CD14-positive monocyte (primary cell): Measurements from ENCODE around the gene TAS2R38. TPM values are rescaled to one million over a fixed set of nuclear protein-coding genes. Genes with fewer than 3 reads are reported as not detected.
A peak's percentile ranks its signal among the peaks of the same experiment; 100 is the strongest.

Experiments
- DNase-seq, 3 donors: peaks; one replicate each; pipeline ENCODE4 v3.0.0-alpha.2; 2011 to 2022
- H2AFZ ChIP-seq: 2 replicates; pipeline ENCODE4 v1.6.0; 2012; ENCODE audit warnings: mild to moderate bottlenecking, low read depth, low read length, inconsistent platforms; ENCODE audit not compliant: insufficient read depth, poor library complexity, severe bottlenecking
- H3K27ac ChIP-seq, 2 donors: 1 replicate in 1 of 2; 2 replicates in 1 of 2; pipeline ENCODE4 v1.5.1; 2012 to 2013; ENCODE audit warnings: low read length in 2 of 2, control low read depth in 1 of 2, inconsistent platforms in 1 of 2, low read depth in 1 of 2, mild to moderate bottlenecking in 1 of 2
- H3K27me3 ChIP-seq, 2 donors: one replicate each; pipeline versions ENCODE4 v1.6.0 to v1.6.1; 2011 to 2013; ENCODE audit warnings: low read length in 2 of 2; ENCODE audit not compliant: control insufficient read depth in 2 of 2, insufficient read depth in 2 of 2
- H3K36me3 ChIP-seq, 2 donors: replicated peaks in 1 of 2; 1 replicate in 1 of 2; 2 replicates in 1 of 2; pipeline versions ENCODE4 v1.5.1 to v1.6.1; 2012 to 2013; ENCODE audit warnings: low read length in 2 of 2, control low read depth in 1 of 2, inconsistent platforms in 1 of 2, mild to moderate bottlenecking in 1 of 2; ENCODE audit not compliant: insufficient read depth in 2 of 2, control insufficient read depth in 1 of 2
- H3K4me1 ChIP-seq, 2 donors: 1 replicate in 1 of 2; 2 replicates in 1 of 2; pipeline versions ENCODE4 v1.5.1 to v1.6.1; 2012 to 2013; ENCODE audit warnings: low read length in 2 of 2, control low read depth in 1 of 2, inconsistent platforms in 1 of 2, mild to moderate bottlenecking in 1 of 2, moderate library complexity in 1 of 2; ENCODE audit not compliant: insufficient read depth in 2 of 2, control insufficient read depth in 1 of 2
- H3K4me2 ChIP-seq: replicated peaks from 2 replicates; pipeline ENCODE3; 2012; ENCODE audit warnings: low read length, moderate library complexity, mild to moderate bottlenecking; ENCODE audit not compliant: poor library complexity, severe bottlenecking; ENCODE audit errors: extremely low read depth
- H3K4me3 ChIP-seq, 3 experiments: fragments of 200-600 bp in 1 of 3; sonication (generic) in 1 of 3; replicated peaks in 1 of 3; 1 replicate in 2 of 3; 2 replicates in 1 of 3; pipeline ENCODE4 v1.5.1; 2011 to 2013; ENCODE audit warnings: low read length in 3 of 3, mild to moderate bottlenecking in 3 of 3, control low read depth in 2 of 3, low read depth in 2 of 3, inconsistent platforms in 1 of 3, moderate library complexity in 1 of 3
- H3K79me2 ChIP-seq: 2 replicates; pipeline ENCODE4 v1.6.0; 2012; ENCODE audit warnings: mild to moderate bottlenecking, control low read depth, inconsistent platforms, low read length, moderate library complexity; ENCODE audit not compliant: insufficient read depth
- H3K9ac ChIP-seq: 2 replicates; pipeline ENCODE4 v1.6.0; 2017; ENCODE audit warnings: low read length, mild to moderate bottlenecking; ENCODE audit not compliant: insufficient read depth, poor library complexity, severe bottlenecking
- H3K9me3 ChIP-seq, 2 donors: replicated peaks in 1 of 2; 1 replicate in 1 of 2; 2 replicates in 1 of 2; pipeline versions ENCODE4 v1.5.1 to v1.6.1; 2012 to 2013; ENCODE audit warnings: low read length in 2 of 2, control low read depth in 1 of 2; ENCODE audit not compliant: control insufficient read depth in 1 of 2, insufficient read depth in 1 of 2
- H4K20me1 ChIP-seq: 2 replicates; pipeline ENCODE4 v1.6.0; 2012; ENCODE audit warnings: mild to moderate bottlenecking, low read length, control low read depth, moderate library complexity; ENCODE audit not compliant: insufficient read depth
- H3K27ac Mint-ChIP-seq, 7 donors: one replicate each; pipeline ENCODE4 v1.8.0; 2020; ENCODE audit warnings: mild to moderate bottlenecking in 7 of 7, mixed read lengths in 7 of 7, moderate library complexity in 6 of 7, inconsistent platforms in 2 of 7
- H3K27me3 Mint-ChIP-seq, 3 donors: one replicate each; pipeline ENCODE4 v1.8.0; 2021 to 2022; ENCODE audit warnings: low read depth in 3 of 3, mild to moderate bottlenecking in 3 of 3, mixed read lengths in 3 of 3, moderate library complexity in 3 of 3, inconsistent platforms in 1 of 3
- H3K36me3 Mint-ChIP-seq, 2 donors: one replicate each; pipeline ENCODE4 v1.8.0; 2020; ENCODE audit warnings: mixed read lengths in 2 of 2, inconsistent platforms in 1 of 2, mild to moderate bottlenecking in 1 of 2
- H3K4me1 Mint-ChIP-seq: one replicate; pipeline ENCODE4 v1.8.0; 2020; ENCODE audit warnings: mild to moderate bottlenecking, mixed read lengths
- H3K4me3 Mint-ChIP-seq, 2 donors: one replicate each; pipeline ENCODE4 v1.8.0; 2020; ENCODE audit warnings: mild to moderate bottlenecking in 2 of 2, mixed read lengths in 2 of 2, moderate library complexity in 1 of 2
- H3K9me3 Mint-ChIP-seq, 7 donors: one replicate each; pipeline ENCODE4 v1.8.0; 2020 to 2022; ENCODE audit warnings: mixed read lengths in 7 of 7, mild to moderate bottlenecking in 6 of 7, moderate library complexity in 6 of 7, inconsistent platforms in 2 of 7
- CTCF ChIP-seq: fragments of 200-600 bp; IDR thresholded peaks from one replicate; pipeline ENCODE4 v1.8.0; 2022; ENCODE audit warnings: antibody characterized with exemption, mild to moderate bottlenecking
- WGBS: methylation state at CpG from one replicate; pipeline ENCODE4 v1.1.5; 2013; ENCODE audit warnings: missing lambda C conversion rate; ENCODE audit not compliant: insufficient coverage; 5-methylcytosine and 5-hydroxymethylcytosine counted together
- intact Hi-C, 2 donors: fragments of 100-400 bp; cut with micrococcal nuclease; formaldehyde crosslinking; loops; one replicate each; pipeline versions ENCODE4 v1.15.0 to v1.15.1; 2023
- polyA plus RNA-seq, 3 donors: library from polyadenylated mRNA; depleted of rRNA in 1 of 3; unstranded in 2 of 3; stranded (reverse) in 1 of 3; fragments of 300-500 nt in 2 of 3; fragments of >200 nt in 1 of 3; fragmentation: Illumina TruSeq in 2 of 3; gene quantifications; 1 replicate in 2 of 3; 2 replicates in 1 of 3; pipeline ENCODE4 v1.2.3, GENCODE V29; 2012 to 2021

TAS2R38 gene
- polyA plus RNA-seq, 3 donors, result not detected

DNA sequence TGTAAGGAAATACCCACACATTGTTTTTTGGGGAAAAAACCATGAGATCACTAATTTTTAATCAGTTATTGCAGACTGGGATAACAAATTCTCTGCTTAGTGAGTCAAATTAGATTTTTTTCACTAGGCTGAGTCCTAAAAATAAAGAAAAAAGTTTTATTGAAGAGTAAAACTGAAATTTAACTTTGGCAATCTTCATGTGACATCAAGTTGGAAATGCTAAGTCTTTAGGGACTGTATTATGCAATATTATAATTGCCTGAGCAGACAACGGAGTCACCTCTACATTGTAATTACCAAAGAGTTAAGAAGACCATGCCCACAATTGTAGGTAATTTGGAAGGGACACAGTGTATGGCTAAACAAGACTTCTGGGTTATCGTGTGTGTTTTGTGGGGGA is 24.6 kb downstream of the TAS2R38 start:
- Histone ChIP-seq H3K4me2 (peak overlapping the region; percentile 22), H2AFZ (no peak overlapping the region), H3K36me3 (no peaks in the 10 kb centered on the region), H3K4me1 (peaks cover 81 to 92% of the 10 kb centered on the region in 2 donors), H3K4me3 (peak overlapping the region in 1 of 3 experiments; percentile 14), H3K27ac (peak overlapping the region in 1 of 2 donors; percentile 71), H4K20me1 (no peaks in the 10 kb centered on the region), H3K9me3 (no peaks in the 10 kb centered on the region), H3K27me3 (no peaks in the 10 kb centered on the region), H3K79me2 (peaks cover 25% of the 10 kb centered on the region), H3K9ac (no peak overlapping the region)
- H3K9me3 Mint-ChIP-seq, result peaks cover 0 to 2% (median 0%) of the 10 kb centered on the region in 7 donors
- intact Hi-C loops, result loop anchor here in 1 of 2 donors (5.0 to 10.0 kb wide), 2 partner anchors 62 to 294 kb away; no protein-coding TSS in a partner anchor
- peaks cover under 1 to 4% of the 10 kb centered on the region in 2 donors for H3K36me3 Mint-ChIP-seq
- H3K4me3 Mint-ChIP-seq, result no peak overlapping the region
- peaks cover 84% of the 10 kb centered on the region for H3K4me1 Mint-ChIP-seq
- peak in 2 of 3 donors; percentile 62 to 67 for DNase-seq
- no peaks in the 10 kb centered on the region for H3K27me3 Mint-ChIP-seq
- TF ChIP-seq CTCF, result no peak
- no CpG with 5 or more reads among the region's 2 CpGs for WGBS
- H3K27ac Mint-ChIP-seq, result peak overlapping the region; percentile 21 to 88 (median 84)

DNA sequence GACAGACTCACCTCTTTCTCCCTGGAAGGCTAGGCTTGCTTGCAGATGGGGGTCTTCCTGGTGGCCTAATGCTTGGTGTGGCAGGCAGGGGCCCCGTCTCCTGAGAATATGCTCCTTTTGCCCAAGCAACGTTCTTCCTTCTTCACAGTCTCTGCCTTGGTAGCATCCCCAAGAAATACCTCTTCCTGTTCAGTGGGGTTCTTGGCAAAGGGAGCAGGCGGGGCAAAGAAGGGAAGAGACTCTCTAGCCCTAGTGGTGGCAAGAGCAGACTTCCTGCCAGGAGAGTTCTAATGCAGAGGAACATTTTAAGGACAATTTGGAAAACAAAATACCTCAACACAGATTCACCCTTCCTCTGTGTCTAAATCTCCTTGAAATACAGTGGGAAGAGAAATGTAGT is 26.8 kb downstream of the TAS2R38 start, which contains the start of gene CLEC5A:
TSS of gene CLEC5A (minus strand) at position 179 of the 400 bp plus-strand sequence. CDS start 682 bp downstream, outside the sequence.
- H3K4me1 Mint-ChIP-seq, result peaks cover 78% of the 10 kb centered on the region
- H2AFZ ChIP-seq, result peak within 1 kb of the TSS; percentile 23
- peaks cover 13 to 20% of the 10 kb centered on the region in 2 donors for H3K36me3 Mint-ChIP-seq
- peaks cover 0 to 12% (median 7%) of the 10 kb centered on the region in 7 donors for H3K9me3 Mint-ChIP-seq
- intact Hi-C loops, result loop anchor here in 1 of 2 donors (5.0 to 10.0 kb wide), 2 partner anchors 59 to 292 kb away; no protein-coding TSS in a partner anchor
- peaks cover 0 to 6% of the 10 kb centered on the region in 2 donors for H3K36me3 ChIP-seq
- peak within 1 kb of the TSS; percentile 61 to 78 for H3K4me3 Mint-ChIP-seq
- peak within 1 kb of the TSS; percentile 96 to 99 (median 98) for H3K27ac Mint-ChIP-seq
- peak within 1 kb of the TSS; percentile 3 to 61 (median 17) for H3K4me3 ChIP-seq
- peak within 1 kb of the TSS; percentile 52 for H3K4me2 ChIP-seq
- peaks cover 72 to 88% of the 10 kb centered on the region in 2 donors for H3K4me1 ChIP-seq
- no peaks in the 10 kb centered on the region for H3K27me3 ChIP-seq
- H3K9me3 ChIP-seq, result peaks cover 0 to 7% of the 10 kb centered on the region in 2 donors
- peak in 2 of 3 donors; percentile 46 to 50 for DNase-seq
- peaks cover 47% of the 10 kb centered on the region for H3K79me2 ChIP-seq
- H3K27me3 Mint-ChIP-seq, result no peaks in the 10 kb centered on the region
- no peaks in the 10 kb centered on the region for H4K20me1 ChIP-seq
- whole genome bisulfite sequencing, result 0% methylated on average over 1 of the region's 3 CpGs
- peak within 1 kb of the TSS; percentile 61 to 89 for H3K27ac ChIP-seq
- no peak within 1 kb of the TSS for H3K9ac ChIP-seq
- no peak for TF ChIP-seq CTCF
